GM18951 (cell line): ENCODE measurements around the gene CRTC2.

Source experiments
- POLR2A ChIP-seq: IDR thresholded peaks from 4 replicates; pipeline ENCODE4 v1.6.1; 2011; ENCODE audit warnings: mild to moderate bottlenecking; ENCODE audit not compliant: insufficient read length, insufficient read depth; ENCODE audit errors: extremely low read depth
- in situ Hi-C: fragments of 300-500 bp; cut with MboI; formaldehyde crosslinking; loops from one replicate; pipeline ENCODE4 v1.12.0; 2022; ENCODE audit warnings: low sequenced_read_pairs, mixed read lengths, inconsistent platforms; ENCODE audit not compliant: unreplicated experiment

The CRTC2 gene

DNA sequence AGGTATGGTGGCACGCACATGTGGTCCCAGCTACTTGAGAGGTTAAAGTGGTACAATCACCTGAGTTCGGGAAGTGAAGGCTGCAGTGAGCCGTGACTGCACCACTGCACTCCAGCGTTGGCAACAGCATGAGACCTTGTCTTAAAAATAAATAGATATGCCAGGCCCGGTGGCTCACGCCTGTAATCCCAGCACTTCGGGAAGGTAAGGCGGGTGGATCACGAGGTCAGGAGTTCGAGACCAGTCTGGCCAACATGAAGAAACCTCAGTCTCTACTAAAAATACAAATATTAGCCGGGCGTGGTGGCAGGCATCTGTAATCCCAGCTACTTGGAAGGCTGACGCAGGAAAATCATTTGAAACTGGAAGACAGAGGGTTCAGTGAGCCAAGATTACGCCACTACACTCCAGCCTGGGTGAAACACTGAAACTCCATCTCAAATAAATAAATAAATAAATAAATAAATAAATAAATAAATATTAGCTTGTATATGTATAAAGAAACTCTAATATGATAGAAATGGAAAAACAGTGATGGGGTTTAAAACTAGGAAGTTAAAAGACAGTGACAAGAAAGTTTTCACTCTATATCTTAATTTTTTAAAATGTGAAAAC lies 54.5 kb downstream of the CRTC2 start:
- in situ Hi-C loops, result no loop called here
- TF ChIP-seq POLR2A, result no peak

DNA sequence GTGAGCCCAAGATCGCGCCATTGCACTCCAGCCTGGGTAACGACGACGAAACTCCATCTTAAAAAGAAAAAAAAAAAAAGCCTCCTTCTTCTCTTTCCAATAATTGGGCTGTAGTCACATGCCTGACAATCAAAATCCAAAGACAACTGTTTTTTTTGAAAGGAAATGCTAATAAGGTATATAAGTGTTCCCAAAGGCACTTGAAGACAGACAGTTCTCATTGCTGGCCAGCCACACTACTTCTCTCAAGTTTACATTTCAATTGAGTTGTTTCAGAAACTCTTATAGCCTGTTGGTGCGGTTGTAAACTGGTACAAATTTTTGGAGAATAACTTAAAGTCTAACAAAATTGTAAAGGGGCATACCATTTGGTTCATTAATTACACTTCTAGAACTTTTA lies 58.9 kb downstream of the CRTC2 start:
- in situ Hi-C loops, result no loop called here
- TF ChIP-seq POLR2A, result no peak
